COR-L47 (cell line): ENCODE measurements around the gene SLC2A4RG.

ENCODE experiments used
- DNase-seq: peaks from one replicate; lab custom pipeline; 2025; lab: John Stamatoyannopoulos, UW

The SLC2A4RG gene

GRCh38 chr20:63699466-63700198 lies 39.9 kb upstream of the SLC2A4RG start:
- no peak for DNase-seq

GRCh38 chr20:63700199-63701050 lies 39.2 kb upstream of the SLC2A4RG start:
- DNase-seq = no peak

GRCh38 chr20:63701051-63701328 lies 38.6 kb upstream of the SLC2A4RG start:
- DNase-seq = no peak

GRCh38 chr20:63701329-63702035 lies 38.1 kb upstream of the SLC2A4RG start:
- no peak for DNase-seq

GRCh38 chr20:63702036-63702665 lies 37.4 kb upstream of the SLC2A4RG start:
- DNase-seq = no peak

GRCh38 chr20:63702751-63703470 lies 36.7 kb upstream of the SLC2A4RG start:
- DNase-seq = no peak

- DNase-seq = no peak
Measured at GRCh38 chr20:63703471-63703975, 36.1 kb upstream of the SLC2A4RG start.

GRCh38 chr20:63703976-63704748 lies 35.4 kb upstream of the SLC2A4RG start:
- no peak for DNase-seq

GRCh38 chr20:63704749-63705117 lies 34.8 kb upstream of the SLC2A4RG start:
- no peak for DNase-seq

- DNase-seq = no peak
Measured at GRCh38 chr20:63705232-63706026, 34.1 kb upstream of the SLC2A4RG start.

GRCh38 chr20:63706027-63706695 lies 33.4 kb upstream of the SLC2A4RG start:
- no peak for DNase-seq

- no peak for DNase-seq
Measured at GRCh38 chr20:63706852-63707557, 32.6 kb upstream of the SLC2A4RG start.

- DNase-seq = peak; percentile 80
Measured at GRCh38 chr20:63707558-63708300, 31.8 kb upstream of the SLC2A4RG start, which contains the start of the genes ARFRP1 and ZGPAT. TSS of gene ARFRP1 (minus strand) at chr20:63707976. CDS start at chr20:63707091, 885 bp downstream. TSS of gene ZGPAT (plus strand) at chr20:63708039. CDS start at chr20:63708581, 542 bp downstream.

- DNase-seq = no peak
Measured at GRCh38 chr20:63708301-63709148, 31.1 kb upstream of the SLC2A4RG start.

- no peak for DNase-seq
Measured at GRCh38 chr20:63709149-63709527, 30.4 kb upstream of the SLC2A4RG start.

GRCh38 chr20:63711085-63711645 lies 28.4 kb upstream of the SLC2A4RG start:
- no peak for DNase-seq

- DNase-seq = no peak
Measured at GRCh38 chr20:63712191-63712590, 27.4 kb upstream of the SLC2A4RG start.
